ENCODE measurements around the gene ZNF26.
"Not testable (repeated sequence)": the region's sequence is repeated elsewhere in the genome, so short reads cannot be mapped to it uniquely, and the experiment has no call there.

The ZNF26 gene

GRCh38 chr12:132986001-132986884, at the start of gene ZNF26:
TSS of gene ZNF26 (plus strand) at chr12:132986367. CDS start at chr12:132986841, 474 bp downstream.
- peak; percentile 96 for DNase-seq

GRCh38 chr12:132936921-132937320, 49.2 kb upstream of the ZNF26 start:
- DNase-seq = not testable (repeated sequence)

GRCh38 chr12:132937476-132937875, 48.7 kb upstream of the ZNF26 start:
- DNase-seq = no peak

- not testable (repeated sequence) for DNase-seq
These were observed 47.4 kb upstream of the ZNF26 start for GRCh38 chr12:132938807-132939206.

GRCh38 chr12:132940071-132940719, 46.0 kb upstream of the ZNF26 start:
- DNase-seq = no peak

GRCh38 chr12:132941336-132941954, 44.7 kb upstream of the ZNF26 start:
- DNase-seq = no peak

GRCh38 chr12:132942611-132943010, 43.6 kb upstream of the ZNF26 start:
- no peak for DNase-seq

GRCh38 chr12:132945806-132946205, 40.4 kb upstream of the ZNF26 start:
- DNase-seq = no peak

- no peak for DNase-seq
These were observed 39.8 kb upstream of the ZNF26 start for GRCh38 chr12:132946246-132946820.

- no peak for DNase-seq
These were observed 37.8 kb upstream of the ZNF26 start for GRCh38 chr12:132948146-132949066.

GRCh38 chr12:132949936-132950837, 36.0 kb upstream of the ZNF26 start:
- DNase-seq = no peak

- DNase-seq = no peak
These were observed 35.2 kb upstream of the ZNF26 start for GRCh38 chr12:132950844-132951535.

GRCh38 chr12:132951649-132952048, 34.5 kb upstream of the ZNF26 start:
- DNase-seq = no peak

GRCh38 chr12:132952371-132953162, 33.6 kb upstream of the ZNF26 start:
- no peak for DNase-seq

- DNase-seq = no peak
These were observed 33.1 kb upstream of the ZNF26 start for GRCh38 chr12:132953163-132953425.

- no peak for DNase-seq
These were observed 32.4 kb upstream of the ZNF26 start for GRCh38 chr12:132953771-132954170.

- no peak for DNase-seq
These were observed 31.6 kb upstream of the ZNF26 start for GRCh38 chr12:132954471-132955048.

GRCh38 chr12:132955094-132956010, 30.8 kb upstream of the ZNF26 start:
- peak; percentile 9 for DNase-seq

All from NCI-H774 (cell line).